Measurements from ENCODE around the gene NAB2.

DNA sequence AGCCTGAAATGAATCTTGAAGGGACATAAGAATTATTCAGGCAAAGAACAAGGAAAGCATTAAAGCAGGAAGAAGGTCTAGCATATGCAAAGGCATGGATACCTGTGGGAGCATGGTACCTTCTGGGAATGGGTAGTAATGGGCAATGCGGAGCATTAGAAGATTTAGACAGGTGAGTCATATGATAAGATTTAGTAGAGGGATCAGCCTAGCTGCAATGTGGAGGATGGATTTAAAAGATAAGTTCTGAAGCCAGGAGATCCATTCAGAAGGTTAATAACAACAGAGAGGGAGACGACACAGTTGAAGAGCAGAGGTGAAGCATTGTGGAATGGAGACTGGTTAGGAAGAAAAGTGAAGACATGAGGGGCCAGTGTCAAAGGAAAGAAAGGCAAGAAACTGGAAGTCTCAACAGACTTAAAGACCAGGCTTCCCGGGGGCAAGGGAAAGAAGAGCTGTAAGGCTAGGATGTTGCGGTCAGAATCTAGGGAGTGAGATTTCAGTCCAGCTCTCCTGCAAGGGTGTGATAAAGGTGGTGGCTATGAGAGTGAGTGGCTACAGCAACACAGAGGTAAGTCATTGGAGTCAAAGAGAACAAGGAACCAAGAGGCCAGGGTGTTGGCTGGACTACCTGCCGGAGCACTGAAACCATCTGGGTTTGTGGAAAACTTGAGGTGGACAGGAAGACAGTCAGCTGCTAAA, 27.8 kb downstream of the NAB2 start:
- no peak for TF ChIP-seq ZNF776 (tag by site-specific recombination; IDR thresholded peaks at IDR 0.05; ENCODE audit: borderline replicate concordance)
- TF ChIP-seq, protein P1, sequence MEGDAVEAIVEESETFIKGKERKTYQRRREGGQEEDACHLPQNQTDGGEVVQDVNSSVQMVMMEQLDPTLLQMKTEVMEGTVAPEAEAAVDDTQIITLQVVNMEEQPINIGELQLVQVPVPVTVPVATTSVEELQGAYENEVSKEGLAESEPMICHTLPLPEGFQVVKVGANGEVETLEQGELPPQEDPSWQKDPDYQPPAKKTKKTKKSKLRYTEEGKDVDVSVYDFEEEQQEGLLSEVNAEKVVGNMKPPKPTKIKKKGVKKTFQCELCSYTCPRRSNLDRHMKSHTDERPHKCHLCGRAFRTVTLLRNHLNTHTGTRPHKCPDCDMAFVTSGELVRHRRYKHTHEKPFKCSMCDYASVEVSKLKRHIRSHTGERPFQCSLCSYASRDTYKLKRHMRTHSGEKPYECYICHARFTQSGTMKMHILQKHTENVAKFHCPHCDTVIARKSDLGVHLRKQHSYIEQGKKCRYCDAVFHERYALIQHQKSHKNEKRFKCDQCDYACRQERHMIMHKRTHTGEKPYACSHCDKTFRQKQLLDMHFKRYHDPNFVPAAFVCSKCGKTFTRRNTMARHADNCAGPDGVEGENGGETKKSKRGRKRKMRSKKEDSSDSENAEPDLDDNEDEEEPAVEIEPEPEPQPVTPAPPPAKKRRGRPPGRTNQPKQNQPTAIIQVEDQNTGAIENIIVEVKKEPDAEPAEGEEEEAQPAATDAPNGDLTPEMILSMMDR (tag by site-specific recombination; IDR thresholded peaks at IDR 0.05), result no peak
- no peak for TF ChIP-seq ZFP37 (tag by site-specific recombination; IDR thresholded peaks at IDR 0.05)
- no peak for TF ChIP-seq ZNF133 (tag by site-specific recombination; IDR thresholded peaks at IDR 0.05)
- no peak for TF ChIP-seq ZBTB21 (tag by site-specific recombination; IDR thresholded peaks at IDR 0.05)
- TF ChIP-seq ZNF558 (tag by site-specific recombination; IDR thresholded peaks at IDR 0.05), result no peak
- no peak for TF ChIP-seq ZNF707 (tag by site-specific recombination; IDR thresholded peaks at IDR 0.05)
